ENCODE results near the gene CXCR6. TPM values are rescaled to one million over a fixed set of nuclear protein-coding genes. Genes with fewer than 3 reads are reported as not detected.

CXCR6 gene
- total and polyA plus RNA-seq, 2 experiments from 2014 or later, result 0.10 TPM; not detected in 1

- no peaks in the 10 kb centered on the region for H3K4me1 Mint-ChIP-seq
- no peak overlapping the region for H3K4me3 Mint-ChIP-seq
- H3K9me3 Mint-ChIP-seq, result no peaks in the 10 kb centered on the region
- no peaks in the 10 kb centered on the region for H4K20me1 ChIP-seq (replicated peaks; ENCODE audit: insufficient read depth)
- H3K36me3 Mint-ChIP-seq (ENCODE audit: low read depth), result peaks cover 68% of the 10 kb centered on the region
- peaks cover 3% of the 10 kb centered on the region for H3K27me3 Mint-ChIP-seq (ENCODE audit: insufficient read depth, low read depth, poor library complexity)
- H3K27ac Mint-ChIP-seq, result no peak overlapping the region
- no peaks in the 10 kb centered on the region for H3K27me3 ChIP-seq (ENCODE audit: insufficient read depth)
- H3K4me3 ChIP-seq, result no peak overlapping the region
- H3K9me2 ChIP-seq (ENCODE audit: insufficient read depth), result no peaks in the 10 kb centered on the region
- no peak overlapping the region for H2AFZ ChIP-seq
- peaks cover 44% of the 10 kb centered on the region for H3K36me3 ChIP-seq (ENCODE audit: insufficient read depth)
- H3K79me2 ChIP-seq (replicated peaks; ENCODE audit: insufficient read depth), result no peaks in the 10 kb centered on the region
- ATAC-seq, result no peak
- no peaks in the 10 kb centered on the region for H3F3A ChIP-seq (replicated peaks; ENCODE audit: low read depth)
- no peak for DNase-seq (ENCODE audit: low spot score)
- no peaks in the 10 kb centered on the region for H3K4me1 ChIP-seq (ENCODE audit: insufficient read depth)
- no peak for TF ChIP-seq POLR2AphosphoS5 (IDR thresholded peaks at IDR 0.05; ENCODE audit: low read depth)
- no peak for TF ChIP-seq ZNF331 (CRISPR knock-in tag; IDR thresholded peaks at IDR 0.05; ENCODE audit: low read depth)
- TF ChIP-seq REST (IDR thresholded peaks at IDR 0.05; ENCODE audit: unreplicated experiment), result no peak
- no peak for TF ChIP-seq CREB1 (CRISPR knock-in tag; IDR thresholded peaks at IDR 0.05; ENCODE audit: low read depth)
- no peak for TF ChIP-seq NANOG (IDR thresholded peaks at IDR 0.05; ENCODE audit: borderline replicate concordance)
- TF ChIP-seq EZH2 (IDR thresholded peaks at IDR 0.05; ENCODE audit: low read depth, unreplicated experiment), result no peak
- no peak for TF ChIP-seq JUNB (IDR thresholded peaks at IDR 0.05; ENCODE audit: unreplicated experiment)
- no peak for TF ChIP-seq ETS1 (IDR thresholded peaks at IDR 0.05)
- TF ChIP-seq EZH2phosphoT487 (IDR thresholded peaks at IDR 0.05; ENCODE audit: unreplicated experiment), result no peak
- TF ChIP-seq STAT1 (IDR thresholded peaks at IDR 0.05; ENCODE audit: unreplicated experiment), result no peak
- TF ChIP-seq ZNF114 (CRISPR knock-in tag; IDR thresholded peaks at IDR 0.05), result no peak
- no peak for TF ChIP-seq CTCF (conservative IDR thresholded peaks at IDR 0.05; ENCODE audit: low read depth in 2 of 2)
- TF ChIP-seq ZNF462 (CRISPR knock-in tag; IDR thresholded peaks at IDR 0.05), result no peak
- H3K4me2 ChIP-seq, result no peak overlapping the region
- no peak overlapping the region for H3K27ac ChIP-seq (ENCODE audit: low read depth)
Measured at GRCh38 chr3:45953536-45953935, 10.3 kb downstream of the CXCR6 start.

Data from GM23338 (cell line).